Peyer's patch (tissue), 4 donors: ENCODE results near the gene SAP130.

Source experiments
- CTCF ChIP-seq, 6 experiments: fragments of 450-650 bp in 4 of 6; fragments of 200-600 bp in 2 of 6; sonication (generic) in 1 of 6; IDR thresholded peaks; one replicate each; pipeline ENCODE4 v1.5.1; 2017 to 2019; ENCODE audit warnings: antibody characterized with exemption in 6 of 6, mild to moderate bottlenecking in 3 of 6, moderate library complexity in 1 of 6
- POLR2A ChIP-seq, 2 donors: fragments of 450-650 bp; IDR thresholded peaks; one replicate each; pipeline ENCODE4 v1.5.1; 2017; ENCODE audit warnings: antibody characterized with exemption in 2 of 2, mild to moderate bottlenecking in 2 of 2, moderate library complexity in 2 of 2

GRCh38 chr2:128069769-128070168 is 41.9 kb upstream of the SAP130 start:
- TF ChIP-seq POLR2A (IDR thresholded peaks at IDR 0.05) (no peak), CTCF (IDR thresholded peaks at IDR 0.05) (no peak)
